ENCODE measurements around the gene MDFIC.

The MDFIC gene

DNA sequence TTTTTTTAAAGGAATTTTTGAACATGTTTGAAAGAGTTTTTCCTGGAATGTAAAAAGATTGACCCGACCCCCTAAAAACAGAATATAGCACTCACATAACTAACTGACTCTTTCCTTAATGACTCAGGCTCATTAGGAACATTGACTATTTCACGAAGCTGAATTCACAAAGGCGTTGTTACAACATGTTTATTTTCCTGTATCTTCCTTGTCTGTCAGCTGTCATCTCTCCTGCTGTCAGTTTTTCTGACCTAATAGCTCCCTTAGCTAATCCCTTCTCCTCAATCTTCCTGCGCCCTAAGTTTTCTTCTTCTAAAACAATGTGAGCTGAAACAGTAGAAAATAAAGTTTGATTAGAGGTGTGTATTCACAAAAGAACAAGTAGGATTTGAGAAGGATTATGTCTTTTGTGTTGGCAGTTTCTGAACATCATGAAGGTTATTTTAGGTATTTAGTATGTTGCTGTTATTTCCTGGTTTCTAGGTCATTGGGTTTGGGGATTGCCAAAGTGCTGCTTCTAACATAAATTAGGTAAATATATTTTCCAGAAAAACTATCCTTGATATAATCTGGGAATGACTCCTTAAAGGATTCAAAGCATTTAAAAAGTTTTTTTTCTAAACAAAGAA is 4.6 kb upstream of the MDFIC start:
- no peaks in the 10 kb centered on the region for H3K27me3 Mint-ChIP-seq
- H3K4me1 Mint-ChIP-seq (ENCODE audit: low read depth) = peaks cover 65% of the 10 kb centered on the region
- H3K4me3 Mint-ChIP-seq = peak overlapping the region; percentile 56
- H3K36me3 Mint-ChIP-seq (ENCODE audit: low read depth) = peaks cover 3% of the 10 kb centered on the region
- peak overlapping the region; percentile 98 for H3K27ac Mint-ChIP-seq
- no peaks in the 10 kb centered on the region for H3K9me3 Mint-ChIP-seq
- DNase-seq = no peak

DNA sequence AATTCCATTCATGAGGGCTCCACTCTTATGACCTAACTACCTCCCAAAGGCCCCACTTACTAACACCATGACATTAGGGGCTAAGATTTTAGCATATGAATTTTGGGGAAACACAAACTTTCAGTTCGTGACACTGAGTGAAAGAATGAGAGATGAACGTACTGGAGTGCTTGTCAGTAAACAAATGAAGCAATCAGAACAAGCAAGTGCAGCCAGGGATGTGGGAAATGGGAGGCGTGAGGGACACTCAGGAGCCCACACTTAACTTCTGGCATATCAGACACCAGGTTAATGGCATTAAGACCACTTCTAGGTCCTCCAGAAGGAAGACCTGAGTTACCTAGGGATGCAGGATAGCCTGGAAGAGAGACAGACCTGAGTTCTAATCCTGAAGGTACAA is 2.3 kb upstream of the MDFIC start:
- Mint-ChIP-seq H3K27me3 (no peaks in the 10 kb centered on the region), H3K36me3 (ENCODE audit: low read depth) (peaks cover 18% of the 10 kb centered on the region), H3K27ac (peak overlapping the region; percentile 90), H3K9me3 (no peaks in the 10 kb centered on the region), H3K4me3 (peak overlapping the region; percentile 30), H3K4me1 (ENCODE audit: low read depth) (peaks cover 70% of the 10 kb centered on the region)
- DNase-seq = no peak

- Mint-ChIP-seq H3K36me3 (ENCODE audit: low read depth) (peaks cover 35% of the 10 kb centered on the region), H3K4me3 (peak overlapping the region; percentile 96), H3K9me3 (no peaks in the 10 kb centered on the region), H3K27me3 (no peaks in the 10 kb centered on the region), H3K27ac (peak overlapping the region; percentile 97), H3K4me1 (ENCODE audit: low read depth) (peaks cover 71% of the 10 kb centered on the region)
- peak; percentile 53 for DNase-seq
These were observed 266 bp upstream of the MDFIC start for GRCh38 chr7:114921631-114922025.

DNA sequence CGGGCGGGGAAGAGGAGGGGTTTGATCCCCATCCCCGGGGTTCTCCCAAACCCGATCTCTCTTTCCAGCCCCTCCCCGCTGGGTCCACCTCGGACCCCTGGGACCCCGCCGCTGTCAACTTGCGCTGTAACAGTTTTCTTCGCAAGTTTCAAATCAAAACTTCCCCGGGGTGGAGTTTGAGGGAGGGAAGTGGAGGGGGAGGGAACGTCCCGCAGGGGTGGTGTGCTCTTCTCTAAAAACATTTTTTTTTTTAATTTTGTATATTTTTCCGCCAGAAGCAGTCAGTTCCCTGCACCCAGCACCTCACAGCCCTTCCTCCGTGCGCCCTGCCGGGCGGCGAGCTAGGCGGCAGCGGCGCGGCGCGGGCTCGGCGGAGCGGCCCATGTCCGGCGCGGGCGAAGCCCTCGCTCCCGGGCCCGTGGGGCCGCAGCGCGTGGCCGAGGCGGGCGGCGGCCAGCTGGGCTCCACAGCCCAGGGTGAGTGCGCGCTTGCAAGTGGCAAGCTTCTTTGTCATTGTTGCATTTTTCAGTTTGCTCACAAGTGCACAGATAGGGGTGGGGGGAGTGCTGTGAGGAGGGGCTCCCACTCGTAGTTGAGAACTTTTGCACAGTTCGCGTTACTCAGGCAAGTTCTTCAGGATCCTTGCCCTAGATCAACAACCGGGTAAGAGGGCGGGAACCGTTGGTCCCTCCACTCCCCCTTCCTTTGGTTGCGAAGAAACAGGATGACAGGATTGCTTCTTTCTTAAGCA is 933 bp downstream of the MDFIC start:
- Mint-ChIP-seq H3K9me3 (no peaks in the 10 kb centered on the region), H3K27me3 (no peaks in the 10 kb centered on the region), H3K4me1 (ENCODE audit: low read depth) (peaks cover 66% of the 10 kb centered on the region)

GRCh38 chr7:114923403-114923713 is 1.5 kb downstream of the MDFIC start:
- peaks cover 40% of the 10 kb centered on the region for H3K36me3 Mint-ChIP-seq (ENCODE audit: low read depth)
- H3K4me1 Mint-ChIP-seq (ENCODE audit: low read depth) = peaks cover 60% of the 10 kb centered on the region

More for the DNA sequence above, 933 bp downstream of the MDFIC start:
- Mint-ChIP-seq H3K4me3 (peak overlapping the region; percentile 96), H3K27ac (peak overlapping the region; percentile 99), H3K36me3 (ENCODE audit: low read depth) (peaks cover 40% of the 10 kb centered on the region)
- peak; percentile 75 for DNase-seq

GRCh38 chr7:114924038-114924712 is 2.3 kb downstream of the MDFIC start:
- peak overlapping the region; percentile 99 for H3K27ac Mint-ChIP-seq
- peak overlapping the region; percentile 96 for H3K4me3 Mint-ChIP-seq
- DNase-seq = no peak
- H3K27me3 Mint-ChIP-seq = no peaks in the 10 kb centered on the region
- no peaks in the 10 kb centered on the region for H3K9me3 Mint-ChIP-seq
- peaks cover 53% of the 10 kb centered on the region for H3K4me1 Mint-ChIP-seq (ENCODE audit: low read depth)
- H3K36me3 Mint-ChIP-seq (ENCODE audit: low read depth) = peaks cover 40% of the 10 kb centered on the region

More at GRCh38 chr7:114923403-114923713, 1.5 kb downstream of the MDFIC start:
- no peak for DNase-seq
- Mint-ChIP-seq H3K27ac (peak overlapping the region; percentile 99), H3K27me3 (no peaks in the 10 kb centered on the region), H3K9me3 (no peaks in the 10 kb centered on the region), H3K4me3 (peak overlapping the region; percentile 96)

DNA sequence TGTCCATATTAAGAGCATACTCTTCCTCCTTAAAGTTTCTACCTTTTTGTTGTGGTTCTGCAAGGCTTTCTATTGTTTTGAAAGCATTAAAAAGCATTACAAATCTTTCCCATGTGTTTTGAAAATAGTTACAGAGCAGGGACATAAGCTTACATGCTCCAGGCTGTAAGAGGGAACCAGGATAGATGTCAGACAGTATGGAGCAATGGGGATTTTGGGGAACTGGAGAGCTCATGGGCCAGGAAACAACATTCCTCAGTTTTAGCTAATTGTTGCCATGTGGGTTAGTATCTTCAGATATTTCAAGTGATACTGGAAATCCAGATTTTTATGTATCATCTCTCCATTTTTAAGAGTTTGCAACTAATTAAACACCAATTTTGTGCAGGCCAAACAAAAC is 3.5 kb downstream of the MDFIC start:
- DNase-seq = no peak
- Mint-ChIP-seq H3K27ac (peak overlapping the region; percentile 92), H3K4me3 (peak overlapping the region; percentile 96), H3K4me1 (ENCODE audit: low read depth) (peaks cover 43% of the 10 kb centered on the region), H3K27me3 (no peaks in the 10 kb centered on the region), H3K9me3 (no peaks in the 10 kb centered on the region), H3K36me3 (ENCODE audit: low read depth) (peaks cover 40% of the 10 kb centered on the region)

- no peaks in the 10 kb centered on the region for H3K27me3 Mint-ChIP-seq
- H3K4me1 Mint-ChIP-seq (ENCODE audit: low read depth) = peaks cover 29% of the 10 kb centered on the region
- H3K4me3 Mint-ChIP-seq = no peak overlapping the region
- H3K27ac Mint-ChIP-seq = no peak overlapping the region
- H3K36me3 Mint-ChIP-seq (ENCODE audit: low read depth) = peaks cover 41% of the 10 kb centered on the region
- no peaks in the 10 kb centered on the region for H3K9me3 Mint-ChIP-seq
- no peak for DNase-seq
These were observed 6.2 kb downstream of the MDFIC start for GRCh38 chr7:114928060-114928459.

GRCh38 chr7:114929570-114929969 is 7.7 kb downstream of the MDFIC start:
- H3K27me3 Mint-ChIP-seq = no peaks in the 10 kb centered on the region
- no peak overlapping the region for H3K4me3 Mint-ChIP-seq
- DNase-seq = no peak
- peaks cover 35% of the 10 kb centered on the region for H3K4me1 Mint-ChIP-seq (ENCODE audit: low read depth)
- H3K9me3 Mint-ChIP-seq = no peaks in the 10 kb centered on the region
- peaks cover 40% of the 10 kb centered on the region for H3K36me3 Mint-ChIP-seq (ENCODE audit: low read depth)
- H3K27ac Mint-ChIP-seq = no peak overlapping the region

GRCh38 chr7:114930107-114930661 is 8.3 kb downstream of the MDFIC start:
- Mint-ChIP-seq H3K9me3 (no peaks in the 10 kb centered on the region), H3K36me3 (ENCODE audit: low read depth) (peaks cover 41% of the 10 kb centered on the region), H3K27ac (no peak overlapping the region), H3K4me1 (ENCODE audit: low read depth) (peaks cover 39% of the 10 kb centered on the region), H3K27me3 (no peaks in the 10 kb centered on the region), H3K4me3 (no peak overlapping the region)
- no peak for DNase-seq

DNA sequence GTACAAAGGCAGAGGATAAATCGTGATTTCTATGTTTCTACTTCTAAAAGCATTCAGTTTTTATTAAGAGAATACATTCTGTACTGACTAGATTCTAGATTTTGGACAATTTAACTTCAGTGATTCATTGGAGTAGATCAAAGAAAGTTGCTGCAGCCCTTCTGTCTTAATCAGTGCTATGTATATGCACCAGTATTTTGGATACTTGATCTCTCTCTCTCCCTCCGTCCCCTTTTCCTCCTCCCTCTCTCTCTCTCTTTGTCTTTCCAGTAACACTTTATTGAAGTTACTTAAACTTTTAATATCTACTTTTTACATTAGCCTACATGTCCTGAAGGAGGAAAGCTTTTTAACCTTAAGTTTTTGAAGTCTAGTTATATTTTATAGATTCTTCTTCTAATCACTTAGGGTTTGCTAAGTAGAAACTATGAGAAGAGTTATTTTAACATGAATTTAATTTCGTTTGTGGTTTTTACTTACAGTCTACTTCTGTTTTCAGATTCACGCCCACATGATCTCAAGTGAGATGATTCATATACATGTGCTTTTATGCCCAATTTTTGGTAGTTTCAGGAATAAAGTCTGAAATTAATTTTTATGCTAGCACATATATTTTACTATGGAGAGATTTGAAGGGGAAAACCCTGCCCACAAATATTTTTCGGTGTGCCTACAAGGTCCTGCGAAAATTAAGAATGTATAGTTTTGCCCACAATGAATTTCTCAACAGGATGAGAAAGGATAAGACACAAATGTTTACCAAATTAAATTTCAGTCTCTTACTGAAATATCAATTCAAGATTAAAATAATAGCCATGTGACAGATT is 9.1 kb downstream of the MDFIC start:
- H3K36me3 Mint-ChIP-seq (ENCODE audit: low read depth) = peaks cover 34% of the 10 kb centered on the region
- H3K9me3 Mint-ChIP-seq = no peaks in the 10 kb centered on the region
- DNase-seq = no peak
- H3K27me3 Mint-ChIP-seq = no peaks in the 10 kb centered on the region
- H3K4me1 Mint-ChIP-seq (ENCODE audit: low read depth) = peaks cover 39% of the 10 kb centered on the region
- H3K4me3 Mint-ChIP-seq = no peak overlapping the region
- H3K27ac Mint-ChIP-seq = no peak overlapping the region

- no peaks in the 10 kb centered on the region for H3K27me3 Mint-ChIP-seq
- peaks cover 39% of the 10 kb centered on the region for H3K4me1 Mint-ChIP-seq (ENCODE audit: low read depth)
- H3K4me3 Mint-ChIP-seq = no peak overlapping the region
- DNase-seq = peak; percentile 39
- H3K27ac Mint-ChIP-seq = no peak overlapping the region
- H3K36me3 Mint-ChIP-seq (ENCODE audit: low read depth) = peaks cover 33% of the 10 kb centered on the region
- H3K9me3 Mint-ChIP-seq = no peaks in the 10 kb centered on the region
These were observed 9.7 kb downstream of the MDFIC start for GRCh38 chr7:114931656-114932011.

DNA sequence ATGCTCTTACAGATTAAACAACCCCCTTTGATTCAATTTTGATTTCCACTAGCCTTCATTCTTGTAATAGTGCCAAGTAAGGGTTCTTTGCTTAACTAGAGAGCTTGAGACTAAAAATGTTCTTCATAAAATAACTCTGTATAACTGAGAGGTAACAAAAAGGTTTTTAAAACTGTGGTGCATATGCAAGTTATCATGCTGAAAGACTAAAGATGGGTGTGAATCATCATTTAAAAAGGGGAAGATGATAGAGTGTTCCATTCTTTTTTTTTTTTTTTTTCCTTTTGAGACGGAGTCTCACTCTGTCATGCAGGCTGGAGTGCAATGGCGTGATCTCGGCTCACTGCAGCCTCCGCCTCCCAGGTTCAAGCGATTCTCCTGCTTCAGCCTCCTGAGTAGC is 11.1 kb downstream of the MDFIC start:
- no peak overlapping the region for H3K27ac Mint-ChIP-seq

DNA sequence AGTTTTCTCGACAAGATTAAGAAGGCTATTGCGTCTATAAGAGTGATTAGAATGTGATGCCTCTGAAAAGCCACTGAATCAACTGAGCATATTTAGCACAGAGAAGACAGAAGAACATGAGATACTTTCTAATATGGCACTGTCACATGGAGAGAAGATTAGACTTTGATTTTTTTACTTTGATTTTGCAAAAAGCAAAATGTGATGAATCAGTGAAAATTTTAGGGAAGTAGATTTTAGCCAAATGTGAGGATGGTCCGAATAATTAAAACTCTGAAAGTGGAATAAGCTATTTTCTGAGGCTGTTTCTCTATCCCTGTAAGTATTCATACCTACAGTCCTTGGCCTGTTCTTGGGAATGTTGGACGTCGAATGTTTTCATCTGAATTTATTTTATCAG is 11.8 kb downstream of the MDFIC start:
- H3K9me3 Mint-ChIP-seq = no peaks in the 10 kb centered on the region
- no peak overlapping the region for H3K27ac Mint-ChIP-seq
- no peaks in the 10 kb centered on the region for H3K27me3 Mint-ChIP-seq
- H3K4me1 Mint-ChIP-seq (ENCODE audit: low read depth) = peaks cover 46% of the 10 kb centered on the region
- H3K4me3 Mint-ChIP-seq = no peak overlapping the region
- H3K36me3 Mint-ChIP-seq (ENCODE audit: low read depth) = peaks cover 37% of the 10 kb centered on the region
- no peak for DNase-seq

More for the DNA sequence above, 11.1 kb downstream of the MDFIC start:
- peaks cover 34% of the 10 kb centered on the region for H3K36me3 Mint-ChIP-seq (ENCODE audit: low read depth)
- DNase-seq = no peak
- peaks cover 41% of the 10 kb centered on the region for H3K4me1 Mint-ChIP-seq (ENCODE audit: low read depth)
- H3K4me3 Mint-ChIP-seq = no peak overlapping the region
- no peaks in the 10 kb centered on the region for H3K27me3 Mint-ChIP-seq
- no peaks in the 10 kb centered on the region for H3K9me3 Mint-ChIP-seq
